Adrenal gland (tissue), 12 donors: ENCODE data around the gene MAGEB1. TPM values are rescaled to one million over a fixed set of nuclear protein-coding genes. Genes with fewer than 3 reads are reported as not detected.

Experiments used
- DNase-seq, 7 donors: peaks; one replicate each; pipeline ENCODE4 v3.0.0-alpha.2; 2019 to 2020
- H3K27ac ChIP-seq, 5 donors: fragments of 200-600 bp; sonication (generic) in 4 of 5; 1 replicate in 3 of 5; 2 replicates in 2 of 5; pipeline versions ENCODE4 v1.5.1 to v1.8.0; 2016 to 2020; ENCODE audit warnings: mild to moderate bottlenecking in 1 of 5
- H3K27me3 ChIP-seq: fragments of 200-600 bp; 2 replicates; pipeline ENCODE4 v1.8.0; 2021
- H3K36me3 ChIP-seq, 2 donors: fragments of 200-600 bp; replicated peaks in 1 of 2; 1 replicate in 1 of 2; 2 replicates in 1 of 2; pipeline versions ENCODE4 v1.5.1 to v1.8.0; 2018 to 2022
- H3K4me1 ChIP-seq, 2 donors: fragments of 200-600 bp; replicated peaks in 1 of 2; 1 replicate in 1 of 2; 2 replicates in 1 of 2; pipeline versions ENCODE4 v1.5.1 to v1.8.0; 2018 to 2021
- H3K4me3 ChIP-seq, 4 donors: fragments of 200-600 bp; sonication (generic) in 3 of 4; one replicate each; pipeline ENCODE4 v1.5.1; 2016 to 2018
- H3K9me3 ChIP-seq, 3 donors: fragments of 200-600 bp; sonication (generic) in 1 of 3; replicated peaks in 1 of 3; 1 replicate in 2 of 3; 2 replicates in 1 of 3; pipeline versions ENCODE4 v1.5.1 to v1.8.0; 2016 to 2021
- CTCF ChIP-seq, 6 experiments: fragments of 450-650 bp in 4 of 6; fragments of 200-600 bp in 2 of 6; sonication (generic) in 1 of 6; IDR thresholded peaks; 1 replicate in 5 of 6; 2 replicates in 1 of 6; pipeline versions ENCODE4 v1.5.1 to v1.8.0; 2016 to 2021; ENCODE audit warnings: antibody characterized with exemption in 6 of 6, mild to moderate bottlenecking in 2 of 6, moderate library complexity in 1 of 6
- POLR2A ChIP-seq, 2 donors: fragments of 450-650 bp; IDR thresholded peaks; one replicate each; pipeline ENCODE4 v1.6.1; 2017; ENCODE audit warnings: antibody characterized with exemption in 2 of 2, mild to moderate bottlenecking in 2 of 2, moderate library complexity in 1 of 2
- WGBS, 4 donors: extraction: QIAGEN DNeasy Blood & Tissue Kit in 2 of 4; methylation state at CpG; one replicate each; pipeline versions ENCODE4 v1.1.5 to v1.1.7; 2013 to 2017; 5-methylcytosine and 5-hydroxymethylcytosine counted together
- intact Hi-C, 2 donors: fragments of 100-400 bp; cut with DNase I; formaldehyde crosslinking; loops; one replicate each; pipeline versions ENCODE4 v1.14.1 to v1.15.0; 2022 to 2023
- polyA plus RNA-seq, 3 donors: library from polyadenylated mRNA; stranded (reverse); fragments of 200-250 nt in 2 of 3; fragments of 350-450 nt in 1 of 3; fragmentation: Illumina TruSeq in 1 of 3; extraction: RNeasy Lipid Tissue Mini Kit (QIAGEN cat#74804) in 1 of 3; gene quantifications; one replicate each; pipeline ENCODE4 v1.2.3, GENCODE V29; 2013 to 2014
- total RNA-seq, 9 donors: library from RNA; depleted of rRNA in 4 of 9; stranded (reverse); fragments of >200 nt in 4 of 9; fragments of 120-200 nt in 1 of 9; fragmentation: NEBNext Ultra II Directional in 1 of 9; extraction: Animal tissue kit (Norgen Biotek cat#: 25700) in 1 of 9; gene quantifications; one replicate each; pipeline versions ENCODE4 v1.1.0 to v1.2.4, GENCODE V29; 2013 to 2023
- donor health status: healthy with polysubstance abuse.
- donor health status: Bipolar disorder and iron deficiency.
- donor health status: DM: yes; HTN: yes; CAD: no.
- donor health status: DM: no; HTN: no; CAD: no.
- donor health status: DM: no; HTN: no; CAD: no.
- donor health status: DM: yes; HTN: yes; CAD: no.

Gene MAGEB1
- total and polyA plus RNA-seq, 12 donors, result not detected

GRCh38 chrX:30219372-30219771, 27.6 kb upstream of the MAGEB1 start:
- no peak overlapping the region for H3K4me3 ChIP-seq
- H3K4me1 ChIP-seq, result no peaks in the 10 kb centered on the region
- no peak for TF ChIP-seq POLR2A (IDR thresholded peaks at IDR 0.05)
- no peak for TF ChIP-seq CTCF (IDR thresholded peaks at IDR 0.05)
- DNase-seq, result no peak
- intact Hi-C loops, result no loop called here
- no peak overlapping the region for H3K27ac ChIP-seq
- H3K36me3 ChIP-seq, result no peaks in the 10 kb centered on the region
- H3K9me3 ChIP-seq, result no peaks in the 10 kb centered on the region
- H3K27me3 ChIP-seq, result no peaks in the 10 kb centered on the region
- 73 to 87% (median 82%) methylated on average over 4 of the region's 4 CpGs for WGBS, 4 donors

- intact Hi-C loops, result no loop called here
- no peak for DNase-seq
- no peak overlapping the region for H3K4me3 ChIP-seq
- no peaks in the 10 kb centered on the region for H3K36me3 ChIP-seq
- TF ChIP-seq POLR2A (IDR thresholded peaks at IDR 0.05) (no peak), CTCF (IDR thresholded peaks at IDR 0.05) (no peak)
- H3K9me3 ChIP-seq, result no peaks in the 10 kb centered on the region
- no peaks in the 10 kb centered on the region for H3K4me1 ChIP-seq
- no peaks in the 10 kb centered on the region for H3K27me3 ChIP-seq
- H3K27ac ChIP-seq, result no peak overlapping the region
- 77 to 86% (median 81%) methylated on average over 5 of the region's 5 CpGs for WGBS, 4 donors
These were observed 26.3 kb upstream of the MAGEB1 start for GRCh38 chrX:30220661-30221060.

GRCh38 chrX:30224536-30224935, 22.4 kb upstream of the MAGEB1 start:
- no peak for DNase-seq
- 19 to 69% (median 36%) methylated on average over 2 of the region's 2 CpGs for WGBS, 4 donors
- H3K27me3 ChIP-seq, result no peaks in the 10 kb centered on the region
- H3K27ac ChIP-seq, result no peak overlapping the region
- H3K9me3 ChIP-seq, result no peaks in the 10 kb centered on the region
- H3K4me3 ChIP-seq, result no peak overlapping the region
- no peak for TF ChIP-seq CTCF (IDR thresholded peaks at IDR 0.05)
- TF ChIP-seq POLR2A (IDR thresholded peaks at IDR 0.05), result no peak
- no peaks in the 10 kb centered on the region for H3K36me3 ChIP-seq
- H3K4me1 ChIP-seq, result no peaks in the 10 kb centered on the region
- intact Hi-C loops, result no loop called here

GRCh38 chrX:30228526-30228925, 18.4 kb upstream of the MAGEB1 start:
- Histone ChIP-seq H3K36me3 (no peaks in the 10 kb centered on the region), H3K27ac (no peak overlapping the region), H3K9me3 (no peaks in the 10 kb centered on the region), H3K4me1 (no peaks in the 10 kb centered on the region), H3K27me3 (no peaks in the 10 kb centered on the region), H3K4me3 (no peak overlapping the region)
- DNase-seq, result no peak
- WGBS, 4 donors, result 50 to 71% (median 62%) methylated on average over 1 of the region's 1 CpG
- no peak for TF ChIP-seq CTCF (IDR thresholded peaks at IDR 0.05)
- no peak for TF ChIP-seq POLR2A (IDR thresholded peaks at IDR 0.05)
- intact Hi-C loops, result no loop called here
